NCI-H146 treated with DMSO at 0.1 percent for 48 hours (cell line): ENCODE measurements around the gene TRIM71.
"Not testable (repeated sequence)": the region's sequence is repeated elsewhere in the genome, so short reads cannot be mapped to it uniquely, and the experiment has no call there.

Source experiments
- DNase-seq: peaks from one replicate; lab custom pipeline; 2025; ENCODE audit not compliant: unreplicated experiment; lab: John Stamatoyannopoulos, UW

TRIM71 gene

DNA sequence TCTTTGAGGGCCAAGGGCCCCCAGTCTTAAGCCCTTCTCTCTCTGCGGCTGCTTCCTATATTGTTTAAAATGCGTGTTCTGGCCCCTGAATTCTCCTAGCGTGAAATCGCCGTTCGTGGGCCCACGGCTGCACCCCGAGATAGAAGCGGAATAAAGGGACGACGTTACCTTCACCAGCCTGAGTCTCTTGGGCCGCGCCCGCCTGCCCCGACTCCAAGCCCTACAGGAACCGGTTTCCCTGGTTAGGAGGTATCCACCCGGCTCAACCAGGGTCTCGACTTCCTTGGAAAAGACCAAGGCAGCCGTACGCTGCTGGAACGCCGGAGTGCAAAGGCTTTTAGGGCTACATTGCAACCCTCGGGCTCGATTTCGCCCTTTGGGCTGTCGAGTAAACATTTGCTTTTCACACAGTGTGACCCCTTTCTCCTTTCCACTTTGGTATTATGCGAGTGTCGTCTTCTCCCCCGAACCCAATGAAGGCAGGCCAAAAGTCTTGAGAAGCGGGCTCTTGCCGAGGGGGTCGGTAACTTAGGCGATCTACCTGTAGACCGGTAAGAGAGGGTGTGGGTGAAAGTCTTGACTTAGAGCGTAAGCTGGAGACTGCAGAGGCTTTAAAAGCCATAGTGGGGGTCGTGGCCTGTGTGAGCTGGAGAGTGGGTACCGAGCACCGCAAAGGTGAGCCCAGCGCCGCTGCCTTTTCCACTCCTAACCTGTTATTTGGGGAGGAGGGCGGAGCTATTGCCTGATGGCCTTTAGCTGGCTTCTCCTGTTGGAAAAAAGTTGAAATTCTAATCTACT, 2.0 kb downstream of the TRIM71 start:
- DNase-seq, result no peak

DNA sequence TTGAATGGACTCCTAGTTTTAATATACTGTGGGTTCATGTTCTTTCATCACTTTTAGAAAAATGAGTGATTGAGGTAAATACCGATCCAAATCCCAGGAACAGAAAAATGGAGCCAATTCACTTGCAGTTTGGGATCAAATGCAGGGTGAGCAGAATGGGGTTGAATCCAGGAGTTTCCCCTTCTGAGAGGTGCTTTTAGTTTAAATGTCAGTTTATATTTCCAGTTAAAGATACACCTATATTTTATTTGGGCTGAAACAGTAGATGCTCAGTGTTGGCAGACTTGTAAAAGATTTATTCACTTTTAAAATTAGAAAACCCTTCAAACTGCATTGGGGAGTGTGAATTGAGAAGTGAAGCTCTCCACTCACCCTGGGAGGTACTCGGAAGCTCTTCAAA, 2.6 kb downstream of the TRIM71 start:
- no peak for DNase-seq

DNA sequence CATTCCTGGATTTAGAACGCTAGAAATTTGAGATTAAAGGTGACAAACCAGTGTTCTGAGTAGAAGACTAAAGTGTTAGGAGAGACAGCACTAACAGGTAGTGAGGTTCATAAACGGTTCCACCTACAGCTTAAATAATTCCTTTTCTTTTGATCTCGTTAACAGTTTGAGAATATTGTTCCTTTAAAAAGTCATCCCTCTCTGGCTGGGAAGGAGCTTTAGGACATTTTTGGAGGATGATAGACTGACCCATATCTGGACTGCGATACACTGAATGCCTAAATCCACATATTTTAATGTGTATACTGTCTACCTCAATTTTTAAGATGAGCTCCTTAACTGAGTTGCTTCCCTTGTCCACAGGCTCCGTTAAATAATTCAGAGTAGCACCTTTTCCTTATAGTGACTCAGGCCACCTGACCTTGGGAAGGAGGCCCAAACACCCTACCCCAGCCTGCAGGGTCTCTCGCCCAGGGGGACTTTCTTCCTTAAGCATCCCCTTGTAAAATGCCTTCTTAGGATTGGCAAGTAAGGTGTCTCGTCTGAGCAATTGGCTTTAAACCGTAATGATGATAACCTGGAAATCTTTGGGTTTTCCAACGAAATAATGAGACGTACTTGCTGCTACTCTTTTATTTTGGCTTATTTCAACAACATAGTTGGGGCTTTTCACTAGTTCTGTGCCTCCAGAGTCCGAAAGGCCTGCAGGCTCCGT, 3.3 kb downstream of the TRIM71 start:
- no peak for DNase-seq

DNA sequence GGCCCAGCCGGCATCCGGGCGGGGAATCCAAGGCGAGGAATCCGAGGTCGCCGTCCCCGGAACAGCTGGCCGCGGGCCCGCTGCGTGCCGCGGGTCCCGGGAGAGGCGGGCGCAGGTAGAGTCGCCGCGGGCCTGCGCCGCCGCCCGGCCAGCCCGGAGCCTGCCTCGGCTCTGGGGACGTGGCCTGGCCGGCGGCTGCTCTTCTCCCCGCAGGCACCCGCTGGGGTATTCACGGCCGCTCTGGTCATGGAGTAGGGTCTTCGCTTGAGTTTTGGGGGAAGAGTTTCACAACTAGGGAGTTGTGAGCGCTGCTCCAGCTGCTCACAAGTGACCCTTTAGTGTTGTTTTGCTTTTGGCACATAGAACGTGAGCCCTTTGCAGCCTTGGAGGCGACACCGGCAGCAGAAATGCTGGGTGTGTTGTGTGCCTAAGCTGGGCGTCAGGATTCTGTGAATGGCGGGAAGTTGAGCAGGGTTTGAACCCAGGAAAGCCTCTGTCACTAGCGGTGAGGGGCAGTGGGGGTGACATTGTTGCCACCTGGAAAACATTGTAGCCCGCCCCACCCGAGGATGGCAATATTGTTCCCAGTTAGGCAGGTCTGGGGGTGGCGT, 4.0 kb downstream of the TRIM71 start:
- DNase-seq, result no peak

DNA sequence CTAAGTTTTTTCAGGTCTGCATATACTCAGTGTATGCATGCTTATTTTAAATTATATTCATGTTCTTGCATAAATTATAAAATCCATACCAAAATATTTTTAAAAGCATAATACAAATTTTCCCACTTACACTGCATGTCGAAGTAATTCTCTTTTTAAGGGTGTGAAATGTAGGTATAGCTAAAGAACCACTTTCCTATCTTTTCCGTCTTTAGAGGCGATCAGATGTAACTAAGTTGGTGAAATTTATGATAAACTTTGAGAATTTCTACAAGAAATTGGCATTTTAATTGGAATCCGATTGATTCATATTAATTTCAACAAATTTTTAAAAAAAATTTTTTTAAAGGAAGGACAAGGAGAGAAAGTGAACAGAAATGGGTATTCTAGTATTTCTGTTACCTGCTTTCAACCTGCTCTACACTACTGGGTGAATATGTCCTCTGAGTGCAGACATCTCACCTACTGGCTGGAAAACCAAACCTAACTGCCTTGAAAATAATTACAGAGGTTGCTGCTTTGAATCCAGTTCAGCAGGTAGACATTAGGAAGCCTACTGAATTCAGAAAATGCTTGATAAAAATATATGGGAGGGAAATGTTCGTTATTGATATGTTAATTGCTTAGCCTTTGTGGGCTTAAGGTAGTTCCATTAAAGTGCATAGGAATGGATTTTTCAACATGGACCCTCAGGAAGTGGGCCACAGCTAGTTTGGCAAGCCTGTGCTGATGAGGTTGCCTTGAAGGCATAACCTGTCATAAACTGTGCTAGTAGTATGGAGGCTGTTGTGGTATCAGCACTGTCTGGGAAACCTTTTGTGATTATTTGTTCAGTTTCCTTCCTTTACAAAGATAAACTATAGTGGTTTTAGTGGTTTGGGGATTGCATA, 5.1 kb downstream of the TRIM71 start:
- no peak for DNase-seq

DNA sequence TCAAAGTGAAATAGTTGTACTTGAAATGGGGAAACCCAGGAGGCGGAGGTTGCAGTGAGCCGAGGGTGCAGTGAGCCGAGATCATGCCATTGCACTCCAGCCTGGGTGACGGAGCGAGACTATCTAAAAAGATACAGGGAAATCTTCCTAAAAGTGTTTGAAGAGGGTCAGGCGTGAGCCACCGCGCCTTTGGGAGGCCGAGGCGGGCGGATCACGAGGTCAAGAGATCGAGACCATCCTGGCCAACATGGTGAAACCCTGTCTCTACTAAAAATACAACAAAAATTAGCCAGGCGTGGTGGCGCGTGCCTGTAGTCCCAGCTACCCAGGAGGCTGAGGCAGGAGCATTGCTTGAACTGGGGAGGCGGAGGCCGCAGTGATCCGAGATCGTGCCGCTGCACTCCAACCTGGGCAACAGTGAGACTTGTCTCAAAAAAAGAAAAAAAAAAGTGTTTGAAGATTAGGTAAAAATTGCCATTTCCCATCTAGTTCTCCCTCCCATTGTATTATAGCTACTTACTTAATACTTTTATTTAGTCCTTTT, 5.9 kb downstream of the TRIM71 start:
- not testable (repeated sequence) for DNase-seq

DNA sequence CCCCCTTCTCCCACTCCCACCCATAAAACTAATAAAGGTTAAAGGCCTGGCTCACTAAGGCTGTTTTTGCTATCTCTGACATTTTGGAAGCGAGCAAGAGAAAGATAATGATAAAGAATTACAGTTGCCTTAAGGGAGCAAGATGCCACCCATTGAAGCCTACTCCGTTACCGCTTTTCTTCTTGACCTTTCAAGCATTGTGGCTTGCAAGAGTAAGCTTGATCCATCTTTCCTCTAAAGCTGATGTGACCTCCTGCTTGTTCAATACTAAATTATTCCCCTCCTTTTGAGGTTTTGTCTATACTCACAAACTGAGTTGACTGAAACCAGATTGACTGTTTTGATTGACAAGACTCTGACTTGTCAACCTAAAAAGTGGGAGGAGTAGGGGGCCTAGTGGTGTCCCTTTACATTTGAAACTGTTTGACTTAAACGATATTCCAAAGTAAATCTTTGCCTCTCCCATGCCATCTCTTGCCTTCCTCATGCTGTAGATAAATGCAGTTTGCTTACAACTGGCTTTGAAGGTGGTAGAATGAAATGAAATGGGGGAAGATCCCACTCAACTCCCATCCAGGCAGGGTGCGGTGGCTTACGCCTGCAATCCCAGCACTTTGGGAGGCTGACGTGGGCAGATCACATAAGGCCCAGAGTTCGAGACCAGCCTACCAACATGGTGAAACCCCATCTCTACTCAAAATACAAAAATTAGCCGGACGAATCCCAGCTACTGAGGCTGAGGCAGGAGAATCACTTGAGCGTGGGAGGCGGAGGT, 8.0 kb downstream of the TRIM71 start:
- DNase-seq, result no peak

DNA sequence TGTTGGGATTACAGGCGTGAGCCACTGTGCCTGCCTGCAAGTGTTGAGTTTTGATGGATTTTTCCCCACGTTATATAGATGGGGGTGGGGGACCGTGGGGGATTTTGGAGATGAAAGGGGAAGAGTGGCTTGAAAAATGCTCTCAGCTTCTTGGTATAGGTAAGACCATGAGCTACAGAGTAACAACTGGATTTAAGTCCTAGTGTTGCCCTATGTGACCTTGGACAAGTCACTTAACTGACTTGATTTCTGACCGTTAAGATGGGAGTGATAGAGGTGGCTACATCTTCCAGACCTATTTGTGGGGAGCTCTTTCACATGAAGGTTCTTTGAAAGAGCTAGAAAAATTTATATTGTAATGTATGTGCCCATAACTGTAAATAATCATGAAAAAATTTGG, 13.3 kb downstream of the TRIM71 start:
- no peak for DNase-seq

DNA sequence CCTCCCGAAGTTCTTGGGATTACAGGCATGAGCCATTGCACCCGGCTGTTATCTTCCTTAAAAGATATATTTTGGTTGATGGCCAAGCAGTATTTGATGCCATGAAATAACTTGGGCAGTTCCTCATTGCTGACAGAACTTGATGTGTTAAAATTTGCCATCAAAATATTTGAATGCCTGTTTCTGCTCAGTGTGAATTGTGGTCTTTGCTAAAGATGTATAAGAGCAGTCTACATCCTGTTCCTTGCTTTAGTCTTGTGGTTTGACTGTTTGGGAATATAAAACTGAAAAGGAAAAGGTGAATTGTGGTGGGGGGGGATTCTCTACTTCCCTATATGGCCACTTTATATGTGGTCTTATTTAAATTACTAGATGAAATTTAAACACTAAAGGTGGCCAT, 14.0 kb downstream of the TRIM71 start:
- DNase-seq, result no peak

DNA sequence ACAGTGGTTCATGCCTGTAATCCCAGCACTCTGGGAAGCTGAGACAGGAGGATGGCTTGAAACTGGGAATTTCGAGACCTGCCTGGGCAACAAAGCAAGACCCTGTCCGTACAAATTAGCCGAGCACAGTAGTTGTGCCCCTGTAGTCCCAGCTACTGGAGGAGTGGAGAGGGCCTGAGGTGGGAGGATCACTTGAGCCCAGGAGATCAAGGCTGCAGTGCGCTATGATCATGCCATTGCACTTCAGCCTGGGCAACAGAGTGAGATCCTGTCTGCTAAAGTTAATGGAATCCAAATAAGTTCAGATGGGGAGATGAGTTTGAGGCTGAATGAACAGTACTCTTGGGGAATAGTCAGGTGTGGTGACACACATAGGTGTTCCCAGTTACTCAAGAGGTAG, 14.4 kb downstream of the TRIM71 start:
- DNase-seq, result no peak

DNA sequence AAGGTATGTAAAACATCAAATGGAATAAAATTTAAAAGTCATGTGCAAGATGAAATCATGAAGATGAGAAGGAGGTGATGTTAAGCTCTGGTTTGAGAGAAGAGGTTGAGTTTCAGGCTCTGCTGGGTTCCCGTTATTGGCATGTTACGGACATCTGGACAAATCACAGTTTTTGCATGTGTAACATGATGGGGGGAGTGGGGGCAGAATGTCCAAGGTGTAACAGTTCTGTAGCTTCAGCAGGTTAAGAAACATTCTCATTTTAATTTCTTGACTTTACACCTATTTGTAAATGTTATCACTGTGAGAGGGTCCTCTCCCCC, 17.2 kb downstream of the TRIM71 start:
- no peak for DNase-seq

DNA sequence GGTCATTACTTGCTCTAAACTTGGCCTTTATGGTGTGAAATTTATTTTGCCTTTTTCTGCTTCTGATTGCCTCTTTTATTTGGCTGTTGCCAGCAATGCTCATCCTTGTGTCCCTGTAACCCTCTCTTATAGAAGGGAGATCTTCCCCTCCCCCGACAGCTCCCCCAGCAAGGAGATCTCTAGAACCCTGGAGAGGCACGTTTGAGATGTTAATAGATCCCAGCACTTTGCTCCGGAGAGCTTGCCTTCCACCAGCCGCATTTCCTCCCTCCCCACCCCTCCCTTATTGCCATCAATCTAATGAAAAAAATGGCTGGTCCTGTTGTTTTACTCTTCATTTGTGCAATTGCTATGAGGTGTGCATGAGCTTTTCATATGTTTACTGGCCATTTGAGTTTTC, 18.2 kb downstream of the TRIM71 start:
- no peak for DNase-seq

DNA sequence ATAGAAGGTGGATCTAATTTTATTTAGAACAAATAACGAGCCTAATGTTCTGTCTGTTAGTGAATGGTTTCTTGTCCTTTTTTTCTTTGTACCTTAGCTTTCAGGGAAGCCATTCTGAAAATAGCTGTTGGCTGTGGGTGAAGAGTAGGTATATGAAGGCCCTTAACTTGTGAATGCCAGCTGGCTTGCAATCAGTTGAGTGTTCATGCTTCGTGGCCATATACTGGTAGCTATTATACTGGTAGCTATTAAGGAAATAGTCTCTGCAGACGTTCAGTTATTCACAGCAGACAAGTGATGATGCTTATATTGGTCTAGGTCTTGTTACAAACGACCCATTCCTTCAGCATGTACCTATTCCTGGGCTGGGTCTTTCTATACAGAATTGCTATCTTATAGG, 18.8 kb downstream of the TRIM71 start:
- no peak for DNase-seq

DNA sequence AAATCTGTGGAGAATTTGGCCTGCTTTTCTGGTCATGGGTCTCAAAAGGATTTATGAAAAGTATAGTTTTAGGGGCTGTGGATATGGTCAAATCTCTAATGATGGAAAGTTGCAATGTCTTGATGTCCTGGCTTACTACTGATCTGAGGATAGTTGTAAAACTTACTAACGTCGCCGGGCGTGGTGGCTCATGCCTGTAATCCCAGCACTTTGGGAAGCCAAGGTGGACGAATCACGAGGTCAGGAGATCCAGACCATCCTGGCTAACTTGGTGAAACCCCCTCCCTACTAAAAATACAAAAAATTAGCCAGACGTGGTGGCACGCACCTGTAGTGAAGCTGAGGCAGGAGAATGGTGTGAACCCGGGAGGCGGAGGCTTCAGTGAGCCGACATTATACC, 19.6 kb downstream of the TRIM71 start:
- DNase-seq, result no peak

DNA sequence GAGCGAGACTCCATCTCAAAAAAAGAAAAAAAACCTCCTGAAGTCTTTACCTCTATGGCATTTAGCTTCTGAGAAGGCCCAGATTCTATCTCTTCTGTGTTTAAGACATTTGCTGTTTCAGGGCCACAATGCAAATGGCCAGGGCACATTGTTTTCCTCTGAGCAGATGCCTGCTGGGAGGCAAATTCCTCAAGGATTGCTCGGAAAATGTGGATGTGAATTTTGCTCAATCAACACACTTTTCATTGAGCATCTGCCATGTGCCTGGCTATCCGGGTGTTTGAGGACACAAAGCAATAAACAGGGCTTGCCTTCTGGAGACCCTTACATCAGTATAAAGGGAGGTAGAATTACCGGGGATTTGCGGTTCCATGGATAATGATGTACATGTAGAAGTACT, 20.0 kb downstream of the TRIM71 start:
- no peak for DNase-seq

DNA sequence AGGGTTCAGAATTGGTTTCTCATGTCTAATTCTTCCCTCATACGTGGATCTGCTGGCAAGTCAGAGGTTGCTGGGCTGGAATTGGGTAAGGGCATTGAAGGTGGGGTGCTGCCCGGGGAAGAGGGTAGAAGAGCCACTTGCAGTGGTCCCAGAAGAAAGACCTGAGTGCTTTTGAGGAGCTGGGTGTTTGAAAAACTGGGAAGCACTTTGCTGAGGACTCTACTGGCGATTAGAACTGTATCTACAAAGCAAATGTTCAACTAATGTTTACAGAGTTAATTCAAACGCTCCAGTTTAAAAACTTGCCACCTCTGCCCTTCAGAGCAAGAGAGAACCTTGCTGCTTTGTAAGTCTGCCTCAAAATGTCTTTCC, 21.9 kb downstream of the TRIM71 start:
- DNase-seq, result no peak

DNA sequence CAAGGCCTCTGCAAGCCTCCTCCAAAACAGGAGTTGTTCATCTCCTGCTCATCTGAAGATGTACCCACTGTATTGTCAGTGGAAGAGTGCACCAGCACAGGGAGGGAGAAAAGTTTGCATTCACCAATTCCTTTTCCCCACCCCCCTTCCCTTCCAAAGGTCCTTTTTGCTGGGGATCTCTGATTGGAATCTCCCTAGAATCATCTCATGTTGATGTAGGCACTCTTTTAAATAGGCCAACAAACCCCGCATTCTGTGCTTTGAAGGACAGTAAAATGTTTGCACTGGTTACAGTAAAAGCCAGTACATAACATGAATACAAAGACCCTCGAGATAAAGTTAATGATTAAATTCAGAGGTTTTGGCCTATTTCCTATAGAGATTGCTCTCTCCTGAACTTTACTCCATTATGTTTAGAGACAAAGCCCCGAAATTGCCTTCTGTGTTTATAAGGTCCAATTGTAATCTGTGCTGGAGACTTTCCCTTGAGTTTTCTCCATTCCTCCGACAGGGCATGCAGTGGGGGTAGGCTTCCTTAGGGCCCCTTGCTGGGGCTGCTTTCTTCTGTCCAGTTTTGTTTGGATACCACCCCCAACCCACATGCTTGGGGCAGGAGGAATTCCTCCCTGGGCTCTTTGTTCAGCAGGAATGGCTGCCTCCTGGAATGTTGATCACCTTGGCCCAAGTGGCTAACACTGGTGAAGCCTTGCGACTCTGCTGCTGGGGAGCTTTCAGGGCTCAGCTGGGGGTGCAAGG, 22.5 kb downstream of the TRIM71 start:
- no peak for DNase-seq

DNA sequence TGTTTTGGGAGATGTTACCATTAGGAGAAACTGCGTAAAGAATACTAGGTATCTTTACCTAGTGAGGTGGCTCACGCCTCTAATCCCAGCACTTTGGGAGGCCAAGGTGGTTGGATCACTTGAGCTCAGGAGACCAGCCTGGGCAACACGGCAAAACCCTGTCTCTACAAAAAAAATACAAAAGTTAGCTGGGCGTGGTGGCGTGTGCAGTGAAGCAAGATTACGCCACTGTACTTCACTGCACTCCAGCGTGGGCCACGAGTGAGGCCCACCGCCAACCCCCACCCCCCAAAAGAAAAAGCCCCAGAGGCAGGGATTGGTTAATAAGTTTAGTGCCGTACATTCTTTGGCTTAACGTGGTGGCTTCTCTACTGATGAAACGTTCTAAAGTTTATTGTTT, 23.5 kb downstream of the TRIM71 start:
- DNase-seq, result no peak

DNA sequence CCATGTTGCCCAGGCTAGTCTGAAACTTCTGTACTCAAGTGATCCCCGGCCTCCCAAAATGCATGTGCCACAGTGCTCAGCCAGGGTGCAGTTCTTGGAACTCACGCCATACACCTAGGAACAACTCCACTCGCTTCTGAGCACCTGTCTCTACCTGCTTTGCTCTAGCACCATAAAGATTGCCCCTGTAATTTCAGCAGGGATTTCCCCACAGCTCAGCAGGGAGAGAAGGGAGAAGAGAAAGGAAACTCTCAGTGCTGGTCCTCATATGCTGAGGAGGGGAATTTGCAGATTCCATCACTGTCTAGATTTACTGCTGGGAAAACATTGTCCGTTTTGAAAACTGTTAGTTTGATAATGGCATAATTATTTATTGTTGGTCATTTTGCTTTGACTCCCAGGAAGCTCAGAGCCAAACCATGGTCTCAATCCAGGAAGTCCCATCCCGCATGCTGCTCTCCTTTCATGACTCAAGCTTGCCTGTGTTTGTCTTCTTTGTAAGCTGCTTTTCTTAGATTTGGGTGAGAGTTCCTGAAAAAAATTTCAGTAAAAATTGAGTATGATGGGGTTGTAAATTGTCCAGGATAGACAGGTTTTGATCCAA, 24.2 kb downstream of the TRIM71 start:
- no peak for DNase-seq
